Activated naive CD8-positive, alpha-beta T cell (primary cell): ENCODE results near the gene ZNF552.
A peak's percentile ranks its signal among the peaks of the same experiment; 100 is the strongest.

Source experiments
- H3K27ac Mint-ChIP-seq: one replicate; pipeline ENCODE4 v1.8.0; 2021; ENCODE audit warnings: mixed read lengths
- H3K27me3 Mint-ChIP-seq: one replicate; pipeline ENCODE4 v1.8.0; 2021; ENCODE audit warnings: mixed read lengths
- H3K36me3 Mint-ChIP-seq: one replicate; pipeline ENCODE4 v1.8.0; 2021; ENCODE audit warnings: mixed read lengths
- H3K4me1 Mint-ChIP-seq: one replicate; pipeline ENCODE4 v1.8.0; 2021; ENCODE audit warnings: low read depth, mixed read lengths
- H3K4me3 Mint-ChIP-seq: one replicate; pipeline ENCODE4 v1.8.0; 2021; ENCODE audit warnings: mild to moderate bottlenecking, mixed read lengths
- H3K9me3 Mint-ChIP-seq: one replicate; pipeline ENCODE4 v1.8.0; 2021; ENCODE audit warnings: low read depth, mixed read lengths

Gene ZNF552

DNA sequence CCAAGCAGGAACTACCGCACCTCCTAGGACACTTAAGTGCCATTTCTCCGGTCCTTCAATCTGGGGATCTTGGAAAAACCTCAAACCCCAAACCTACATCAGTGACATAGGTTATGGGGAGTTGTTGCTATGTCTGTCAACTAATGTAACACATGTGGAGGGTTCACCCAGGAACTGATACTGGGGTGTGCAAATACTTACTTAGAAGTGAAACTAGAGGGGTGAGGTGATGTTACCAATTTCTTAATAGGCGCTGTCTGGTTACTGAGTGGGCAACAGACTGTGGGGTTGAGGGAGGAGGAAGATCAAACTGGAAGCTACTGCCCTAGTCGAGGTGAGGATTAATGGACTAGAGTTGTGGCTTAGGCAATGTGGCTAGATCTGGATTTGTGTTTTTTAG is 43.3 kb downstream of the ZNF552 start:
- peak overlapping the region; percentile 34 for H3K27ac Mint-ChIP-seq
- H3K36me3 Mint-ChIP-seq = peaks cover 41% of the 10 kb centered on the region
- H3K4me1 Mint-ChIP-seq = peaks cover 36% of the 10 kb centered on the region
- H3K9me3 Mint-ChIP-seq = peaks cover 29% of the 10 kb centered on the region
- H3K27me3 Mint-ChIP-seq = no peaks in the 10 kb centered on the region
- peak overlapping the region; percentile 94 for H3K4me3 Mint-ChIP-seq

DNA sequence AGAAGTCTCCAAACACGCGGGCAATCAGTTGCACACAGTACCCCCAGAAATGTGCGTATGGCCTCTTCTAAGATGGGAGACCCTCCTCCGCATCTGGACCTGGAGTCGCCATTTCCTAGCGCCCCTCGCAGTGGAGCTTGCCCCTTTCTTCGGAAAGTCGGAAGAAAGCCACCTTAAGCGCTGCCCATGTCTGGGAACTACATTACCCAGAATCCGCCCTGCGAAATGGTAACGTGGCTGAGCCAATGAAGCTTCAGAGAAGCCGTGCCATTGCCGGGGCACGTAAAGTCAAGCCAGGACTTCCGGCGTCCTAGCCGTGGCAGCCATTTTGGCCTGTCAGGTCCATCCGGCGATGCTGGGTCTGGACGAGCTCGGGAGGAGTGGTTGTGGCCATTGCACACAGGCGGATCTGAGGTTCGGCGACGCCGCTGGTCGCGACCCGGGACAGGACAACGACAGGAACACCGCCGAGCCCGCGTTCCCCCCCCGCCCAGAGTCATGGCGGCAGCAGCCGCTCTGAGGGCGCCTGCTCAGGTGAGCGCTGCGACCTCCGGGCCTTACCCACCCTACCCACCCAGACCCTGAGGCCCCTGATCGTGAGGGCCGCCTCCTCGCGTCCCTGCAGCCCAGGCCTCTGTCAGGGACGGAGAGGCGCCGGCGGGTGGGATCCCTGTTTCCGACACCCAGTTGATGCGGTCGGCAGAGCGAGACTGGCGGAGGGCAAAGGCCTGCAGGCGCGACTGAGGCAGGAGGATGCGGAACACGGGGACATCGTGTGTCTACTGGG is 45.2 kb downstream of the ZNF552 start, which contains the start of gene ZNF586:
Gene ZNF586 (plus strand): TSS at position 332 of the 787 bp plus-strand sequence. CDS start 167 bp downstream, at position 499.
- Mint-ChIP-seq H3K9me3 (peaks cover 22% of the 10 kb centered on the region), H3K4me3 (peak within 1 kb of the TSS; percentile 94), H3K36me3 (peaks cover 38% of the 10 kb centered on the region), H3K4me1 (peaks cover 33% of the 10 kb centered on the region), H3K27ac (peak within 1 kb of the TSS; percentile 91), H3K27me3 (no peaks in the 10 kb centered on the region)

DNA sequence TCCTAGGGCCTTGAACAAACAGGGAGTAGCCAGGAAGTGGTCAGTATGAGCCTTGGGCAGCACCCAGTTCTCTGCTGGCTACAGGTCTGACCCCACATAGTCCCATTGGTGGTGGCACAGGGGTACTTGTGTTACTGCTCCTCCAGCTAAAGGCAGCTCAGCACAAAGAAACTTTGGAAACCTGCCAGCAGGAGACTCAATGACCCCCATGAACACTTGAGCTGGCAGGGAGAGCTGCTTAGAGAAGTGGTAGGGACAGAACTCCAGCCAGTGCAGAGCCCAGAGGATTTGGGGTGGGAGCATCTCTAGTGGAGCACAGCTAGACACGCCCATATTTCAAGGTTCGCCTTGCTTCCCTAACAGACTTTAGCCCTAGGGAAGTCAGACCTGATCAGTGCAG is 55.6 kb downstream of the ZNF552 start:
- H3K9me3 Mint-ChIP-seq = peaks cover 19% of the 10 kb centered on the region
- H3K27me3 Mint-ChIP-seq = no peaks in the 10 kb centered on the region

DNA sequence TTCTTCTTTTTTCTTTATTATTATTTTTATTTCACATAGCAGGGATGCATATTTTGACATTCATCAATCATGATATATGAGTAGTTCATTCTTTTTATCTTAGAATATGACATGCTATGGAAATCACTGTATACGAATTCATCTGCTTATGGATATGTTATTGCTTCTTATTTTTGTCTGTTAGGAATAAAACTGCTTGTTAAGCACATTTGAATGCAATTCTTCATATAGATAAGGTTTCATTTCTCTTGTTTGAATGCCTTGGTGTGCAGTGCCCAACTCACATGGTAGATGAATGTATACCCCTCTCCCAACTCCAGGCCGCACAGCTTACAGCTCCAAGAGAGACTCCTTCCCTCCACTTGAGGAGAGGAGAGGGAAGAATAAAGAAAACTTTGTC is 56.8 kb downstream of the ZNF552 start:
- Mint-ChIP-seq H3K4me1 (peaks cover 2% of the 10 kb centered on the region), H3K4me3 (no peak overlapping the region), H3K27ac (no peak overlapping the region), H3K36me3 (peaks cover 60% of the 10 kb centered on the region), H3K9me3 (peaks cover 20% of the 10 kb centered on the region), H3K27me3 (no peaks in the 10 kb centered on the region)

More for the DNA sequence above, 55.6 kb downstream of the ZNF552 start:
- no peak overlapping the region for H3K27ac Mint-ChIP-seq
- peaks cover 59% of the 10 kb centered on the region for H3K36me3 Mint-ChIP-seq
- H3K4me1 Mint-ChIP-seq = peaks cover 2% of the 10 kb centered on the region
- H3K4me3 Mint-ChIP-seq = no peak overlapping the region
